Muscle of leg (tissue), 11 donors: ENCODE data around the gene POLR1B. TPM values are rescaled to one million over a fixed set of nuclear protein-coding genes. Genes with fewer than 3 reads are reported as not detected.

Experiments used
- DNase-seq: peaks from one replicate; pipeline ENCODE4 v3.0.0; 2013
- H3K27ac ChIP-seq: one replicate; pipeline ENCODE4 v1.5.1; 2013; ENCODE audit warnings: mild to moderate bottlenecking, low read length, control low read depth
- H3K27me3 ChIP-seq: one replicate; pipeline ENCODE4 v1.6.1; 2013; ENCODE audit warnings: low read length; ENCODE audit not compliant: control insufficient read depth, insufficient read depth
- H3K36me3 ChIP-seq: one replicate; pipeline ENCODE4 v1.6.1; 2013; ENCODE audit warnings: low read length; ENCODE audit not compliant: control insufficient read depth, insufficient read depth
- H3K4me1 ChIP-seq: one replicate; pipeline ENCODE4 v1.6.1; 2013; ENCODE audit warnings: low read length; ENCODE audit not compliant: control insufficient read depth, insufficient read depth
- H3K4me3 ChIP-seq: one replicate; pipeline ENCODE4 v1.5.1; 2013; ENCODE audit warnings: low read length, control low read depth
- H3K9me3 ChIP-seq: replicated peaks from 2 replicates; pipeline ENCODE4 v1.6.1; 2013; ENCODE audit warnings: low read depth, low read length; ENCODE audit not compliant: control insufficient read depth
- WGBS: methylation state at CpG from one replicate; pipeline ENCODE4 v1.1.5; 2013; ENCODE audit warnings: missing lambda C conversion rate; ENCODE audit not compliant: insufficient coverage; 5-methylcytosine and 5-hydroxymethylcytosine counted together
- polyA plus RNA-seq, 8 donors: library from polyadenylated mRNA; unstranded; fragments of 120-200 nt; gene quantifications; one replicate each; pipeline versions ENCODE4 v1.2.1 to v1.2.3, GENCODE V29; 2013; ENCODE audit warnings: inconsistent platforms in 1 of 8, low replicate concordance in 1 of 8; ENCODE audit not compliant: insufficient read length in 8 of 8, insufficient read depth in 1 of 8
- total RNA-seq: library from RNA; stranded (reverse); fragments of 120-200 nt; gene quantifications from one replicate; pipeline ENCODE4 v1.2.4, GENCODE V29; 2013

POLR1B gene
- total and polyA plus RNA-seq, 9 donors, result 10.8 to 18.7 (median 13.6) TPM

- no peak overlapping the region for H3K27ac ChIP-seq
- whole genome bisulfite sequencing, result 30% methylated on average over 3 of the region's 7 CpGs
- H3K4me1 ChIP-seq, result peaks cover 24% of the 10 kb centered on the region
- DNase-seq, result peak; percentile 52
- peaks cover 2% of the 10 kb centered on the region for H3K27me3 ChIP-seq
- no peaks in the 10 kb centered on the region for H3K36me3 ChIP-seq
- H3K9me3 ChIP-seq, result no peaks in the 10 kb centered on the region
- no peak overlapping the region for H3K4me3 ChIP-seq
Observed at GRCh38 chr2:112626604-112627059, 84.4 kb downstream of the POLR1B start.

Other genes with a start within 250 kb of the POLR1B start
- gene RGPD8, start 108.8 kb upstream of the POLR1B start, total RNA-seq, result 10.2 TPM
- gene RGPD8, start 108.8 kb upstream of the POLR1B start, polyA plus RNA-seq, result 1 to 10 TPM in 7 of 8 donors, under 1 TPM in 1; 0.72 to 3.0 (median 1.8) TPM
- gene TTL, start 60.3 kb upstream of the POLR1B start, total RNA-seq, result 36.3 TPM
- 10 to 100 TPM; 28.8 to 43.5 (median 38.7) TPM for gene TTL, start 60.3 kb upstream of the POLR1B start, polyA plus RNA-seq
- gene CHCHD5, start 42.1 kb downstream of the POLR1B start, total RNA-seq, result 20.1 TPM
- 10 to 100 TPM; 26.2 to 37.1 (median 31.0) TPM for gene CHCHD5, start 42.1 kb downstream of the POLR1B start, polyA plus RNA-seq
- 17.6 TPM for gene SLC20A1, start 103.5 kb downstream of the POLR1B start, total RNA-seq
- 10 to 100 TPM; 18.1 to 27.6 (median 22.4) TPM for gene SLC20A1, start 103.5 kb downstream of the POLR1B start, polyA plus RNA-seq
- gene NT5DC4, start 178.6 kb downstream of the POLR1B start, total RNA-seq, result not detected
- under 1 TPM in 2 of 8 donors, not detected in 6; 0.08 to 0.11 TPM for gene NT5DC4, start 178.6 kb downstream of the POLR1B start, polyA plus RNA-seq
- 5.5 TPM for gene CKAP2L, start 222.1 kb downstream of the POLR1B start, total RNA-seq
- gene CKAP2L, start 222.1 kb downstream of the POLR1B start, polyA plus RNA-seq, result 10 to 100 TPM in 3 of 8 donors, 1 to 10 TPM in 5; 6.6 to 17.9 (median 9.8) TPM
- gene IL1A, start 242.0 kb downstream of the POLR1B start, total RNA-seq, result not detected
- gene IL1A, start 242.0 kb downstream of the POLR1B start, polyA plus RNA-seq, result under 1 TPM in 2 of 8 donors, not detected in 6; 0.09 to 0.12 TPM